Right kidney (tissue), 1 donor: ENCODE results near the gene LCE3B.

Source experiments
- DNase-seq: peaks from one replicate; pipeline ENCODE4 v3.0.0-alpha.2; 2016

The LCE3B gene

GRCh38 chr1:152658649-152659048 is 45.0 kb downstream of the LCE3B start:
- DNase-seq: no peak

DNA sequence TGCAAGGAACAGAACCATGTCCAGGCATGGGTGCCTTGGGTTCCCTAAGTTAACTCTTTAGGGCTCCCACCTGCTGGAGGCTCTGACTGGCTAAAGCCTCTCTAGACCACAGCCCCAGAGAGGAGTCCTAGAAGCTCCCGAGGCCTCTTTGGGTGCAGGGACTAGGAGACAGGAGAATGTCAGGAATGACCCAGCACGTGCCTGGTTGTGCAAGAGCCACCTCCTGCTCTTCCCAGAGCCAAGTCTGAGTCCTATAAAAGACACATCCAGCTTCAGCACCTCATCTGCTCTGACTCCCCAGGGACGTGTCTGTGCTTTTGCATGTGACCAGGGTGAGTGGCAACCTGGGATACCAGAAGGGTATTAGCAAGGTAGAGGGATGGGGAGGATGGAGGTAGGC is 49.5 kb downstream of the LCE3B start, which contains the start of gene LCE2D:
Gene LCE2D (plus strand): TSS at position 283 of the 400 bp plus-strand sequence. CDS start 726 bp downstream, outside the sequence.
- DNase-seq: no peak
